ENCODE results near the gene TMPRSS3.

- TF ChIP-seq ARNTL (CRISPR knock-in tag; IDR thresholded peaks at IDR 0.05; ENCODE audit: borderline replicate concordance, low read depth) = no peak
- TF ChIP-seq ISL1 (CRISPR knock-in tag; IDR thresholded peaks at IDR 0.05) = no peak
- TF ChIP-seq ZFP3 (CRISPR knock-in tag; IDR thresholded peaks at IDR 0.05) = no peak
- TF ChIP-seq ZFP30 (CRISPR knock-in tag; IDR thresholded peaks at IDR 0.05) = no peak
- no peak for TF ChIP-seq RARB (CRISPR knock-in tag; IDR thresholded peaks at IDR 0.05)
- TF ChIP-seq, protein P1, sequence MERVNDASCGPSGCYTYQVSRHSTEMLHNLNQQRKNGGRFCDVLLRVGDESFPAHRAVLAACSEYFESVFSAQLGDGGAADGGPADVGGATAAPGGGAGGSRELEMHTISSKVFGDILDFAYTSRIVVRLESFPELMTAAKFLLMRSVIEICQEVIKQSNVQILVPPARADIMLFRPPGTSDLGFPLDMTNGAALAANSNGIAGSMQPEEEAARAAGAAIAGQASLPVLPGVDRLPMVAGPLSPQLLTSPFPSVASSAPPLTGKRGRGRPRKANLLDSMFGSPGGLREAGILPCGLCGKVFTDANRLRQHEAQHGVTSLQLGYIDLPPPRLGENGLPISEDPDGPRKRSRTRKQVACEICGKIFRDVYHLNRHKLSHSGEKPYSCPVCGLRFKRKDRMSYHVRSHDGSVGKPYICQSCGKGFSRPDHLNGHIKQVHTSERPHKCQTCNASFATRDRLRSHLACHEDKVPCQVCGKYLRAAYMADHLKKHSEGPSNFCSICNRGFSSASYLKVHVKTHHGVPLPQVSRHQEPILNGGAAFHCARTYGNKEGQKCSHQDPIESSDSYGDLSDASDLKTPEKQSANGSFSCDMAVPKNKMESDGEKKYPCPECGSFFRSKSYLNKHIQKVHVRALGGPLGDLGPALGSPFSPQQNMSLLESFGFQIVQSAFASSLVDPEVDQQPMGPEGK (CRISPR knock-in tag; IDR thresholded peaks at IDR 0.05; ENCODE audit: borderline replicate concordance) = no peak
- no peak for TF ChIP-seq BACH2 (CRISPR knock-in tag; IDR thresholded peaks at IDR 0.05; ENCODE audit: borderline replicate concordance)
- no peak for TF ChIP-seq SNAI2 (CRISPR knock-in tag; IDR thresholded peaks at IDR 0.05)
- no peak for TF ChIP-seq ZNF70 (CRISPR knock-in tag; IDR thresholded peaks at IDR 0.05)
- no peak for TF ChIP-seq GLIS3 (CRISPR knock-in tag; IDR thresholded peaks at IDR 0.05)
Measured at GRCh38 chr21:42423197-42423675, 27.4 kb upstream of the TMPRSS3 start.
